Fibroblast of lung (primary cell): Measurements from ENCODE around the gene CFAP92. TPM values are rescaled to one million over a fixed set of nuclear protein-coding genes. Genes with fewer than 3 reads are reported as not detected.

ENCODE experiments used
- DNase-seq, 2 donors: peaks; one replicate each; pipeline versions ENCODE4 v3.0.0 to v3.0.0-alpha.2; 2010; ENCODE audit warnings: low read depth in 2 of 2
- H2AFZ ChIP-seq: 2 replicates; pipeline ENCODE4 v1.5.1; 2012; ENCODE audit warnings: low read length, control low read depth, inconsistent platforms
- H3K27ac ChIP-seq: 2 replicates; pipeline ENCODE4 v1.5.1; 2011; ENCODE audit warnings: low read length, control low read depth; ENCODE audit not compliant: insufficient read depth
- H3K27me3 ChIP-seq: 2 replicates; pipeline ENCODE4 v1.5.1; 2011; ENCODE audit warnings: mild to moderate bottlenecking, low read length; ENCODE audit not compliant: control insufficient read depth, insufficient read depth
- H3K36me3 ChIP-seq: 2 replicates; pipeline ENCODE4 v1.5.1; 2011; ENCODE audit warnings: low read length; ENCODE audit not compliant: control insufficient read depth, insufficient read depth
- H3K4me1 ChIP-seq: 2 replicates; pipeline ENCODE4 v1.5.1; 2011; ENCODE audit warnings: low read length; ENCODE audit not compliant: control insufficient read depth, insufficient read depth; ENCODE audit errors: extremely low read depth
- H3K4me2 ChIP-seq: 2 replicates; pipeline ENCODE4 v1.5.1; 2011; ENCODE audit warnings: low read length, control low read depth; ENCODE audit not compliant: insufficient read depth; ENCODE audit errors: extremely low read depth
- H3K4me3 ChIP-seq, 4 experiments: fragments of 200-600 bp in 1 of 4; sonication (generic) in 1 of 4; replicated peaks in 1 of 4; 2 replicates each; pipeline ENCODE4 v1.5.1; 2011 to 2016; ENCODE audit warnings: low read length in 4 of 4, low read depth in 3 of 4, mild to moderate bottlenecking in 3 of 4, control low read depth in 2 of 4, inconsistent platforms in 1 of 4, mixed read lengths in 1 of 4; ENCODE audit not compliant: insufficient read depth in 1 of 4; ENCODE audit errors: control extremely low read depth in 1 of 4
- H3K79me2 ChIP-seq: 2 replicates; pipeline ENCODE4 v1.5.1; 2012; ENCODE audit warnings: mild to moderate bottlenecking, low read length, inconsistent platforms; ENCODE audit not compliant: control insufficient read depth, insufficient read depth
- H3K9ac ChIP-seq: 2 replicates; pipeline ENCODE4 v1.5.1; 2011; ENCODE audit warnings: mild to moderate bottlenecking, low read length, control low read depth; ENCODE audit not compliant: insufficient read depth
- H3K9me3 ChIP-seq: 2 replicates; pipeline ENCODE4 v1.5.1; 2012; ENCODE audit warnings: low read depth, low read length; ENCODE audit not compliant: control insufficient read depth, insufficient read depth
- H4K20me1 ChIP-seq: 2 replicates; pipeline ENCODE4 v1.5.1; 2011; ENCODE audit warnings: low read length; ENCODE audit not compliant: control insufficient read depth, insufficient read depth; ENCODE audit errors: extremely low read depth
- EZH2 ChIP-seq: IDR thresholded peaks from 2 replicates; pipeline ENCODE4 v1.5.1; 2012; ENCODE audit warnings: low read length, control low read depth, mild to moderate bottlenecking; ENCODE audit errors: missing control alignments
- polyA plus RNA-seq, 2 donors: library from polyadenylated mRNA; depleted of rRNA in 1 of 2; stranded (reverse) in 1 of 2; unstranded in 1 of 2; fragments of >200 nt; gene quantifications; 2 replicates each; pipeline ENCODE4 v1.2.1, GENCODE V29; 2011 to 2012; ENCODE audit warnings: missing spikeins in 1 of 2
- total RNA-seq: library from RNA; depleted of rRNA; stranded (reverse); fragments of >200 nt; gene quantifications from 2 replicates; pipeline ENCODE4 v1.2.1, GENCODE V29; 2014
- TF ChIP-seq, protein P1 (sequence below), 2 donors: IDR thresholded peaks in 1 of 2; conservative IDR thresholded peaks in 1 of 2; 1 replicate in 1 of 2; 2 replicates in 1 of 2; pipeline ENCODE4 v1.5.1; 2011 to 2012; ENCODE audit warnings: low read length in 2 of 2, control low read depth in 1 of 2, inconsistent platforms in 1 of 2, low read depth in 1 of 2, mild to moderate bottlenecking in 1 of 2

CFAP92 gene
- total and polyA plus RNA-seq, 2 donors (not counting 1 experiment from before 2014, with no cell fraction given), result 0.07 TPM; not detected in 1

DNA sequence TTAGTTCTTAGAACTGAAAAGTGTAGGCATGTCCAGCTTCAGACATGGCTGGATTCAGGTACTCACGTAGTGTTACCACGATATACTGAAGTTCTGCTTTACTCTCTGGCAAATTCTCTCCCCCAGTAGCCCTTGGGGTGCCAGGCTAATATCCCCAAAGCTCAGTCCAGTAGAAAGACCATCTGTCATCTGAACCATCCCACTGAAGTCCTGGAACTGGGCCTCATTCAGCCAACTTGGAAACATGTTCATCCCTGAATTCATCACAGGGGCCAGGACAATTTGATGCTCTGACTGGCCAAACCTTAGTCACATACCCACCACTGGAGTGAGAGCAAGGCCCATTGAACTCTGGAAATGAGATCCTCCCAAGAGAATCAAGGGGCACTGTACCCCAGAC lies 15.4 kb upstream of the CFAP92 start:
- H4K20me1 ChIP-seq, result no peaks in the 10 kb centered on the region
- no peak overlapping the region for H3K4me2 ChIP-seq
- peaks cover 7% of the 10 kb centered on the region for H3K27me3 ChIP-seq
- H2AFZ ChIP-seq, result no peak overlapping the region
- no peak overlapping the region for H3K4me3 ChIP-seq
- H3K79me2 ChIP-seq, result no peaks in the 10 kb centered on the region
- DNase-seq, result no peak
- H3K4me1 ChIP-seq, result peaks cover 5% of the 10 kb centered on the region
- H3K27ac ChIP-seq, result no peak overlapping the region
- no peaks in the 10 kb centered on the region for H3K9me3 ChIP-seq
- TF ChIP-seq, protein P1, sequence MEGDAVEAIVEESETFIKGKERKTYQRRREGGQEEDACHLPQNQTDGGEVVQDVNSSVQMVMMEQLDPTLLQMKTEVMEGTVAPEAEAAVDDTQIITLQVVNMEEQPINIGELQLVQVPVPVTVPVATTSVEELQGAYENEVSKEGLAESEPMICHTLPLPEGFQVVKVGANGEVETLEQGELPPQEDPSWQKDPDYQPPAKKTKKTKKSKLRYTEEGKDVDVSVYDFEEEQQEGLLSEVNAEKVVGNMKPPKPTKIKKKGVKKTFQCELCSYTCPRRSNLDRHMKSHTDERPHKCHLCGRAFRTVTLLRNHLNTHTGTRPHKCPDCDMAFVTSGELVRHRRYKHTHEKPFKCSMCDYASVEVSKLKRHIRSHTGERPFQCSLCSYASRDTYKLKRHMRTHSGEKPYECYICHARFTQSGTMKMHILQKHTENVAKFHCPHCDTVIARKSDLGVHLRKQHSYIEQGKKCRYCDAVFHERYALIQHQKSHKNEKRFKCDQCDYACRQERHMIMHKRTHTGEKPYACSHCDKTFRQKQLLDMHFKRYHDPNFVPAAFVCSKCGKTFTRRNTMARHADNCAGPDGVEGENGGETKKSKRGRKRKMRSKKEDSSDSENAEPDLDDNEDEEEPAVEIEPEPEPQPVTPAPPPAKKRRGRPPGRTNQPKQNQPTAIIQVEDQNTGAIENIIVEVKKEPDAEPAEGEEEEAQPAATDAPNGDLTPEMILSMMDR (conservative IDR thresholded peaks at IDR 0.05 in 1 of 2, IDR thresholded peaks at IDR 0.05 in 1 of 2; ENCODE audit: low read depth in 1 of 2, low read length in 2 of 2), result no peak
- no peak for TF ChIP-seq EZH2
- no peaks in the 10 kb centered on the region for H3K36me3 ChIP-seq
- no peak overlapping the region for H3K9ac ChIP-seq

DNA sequence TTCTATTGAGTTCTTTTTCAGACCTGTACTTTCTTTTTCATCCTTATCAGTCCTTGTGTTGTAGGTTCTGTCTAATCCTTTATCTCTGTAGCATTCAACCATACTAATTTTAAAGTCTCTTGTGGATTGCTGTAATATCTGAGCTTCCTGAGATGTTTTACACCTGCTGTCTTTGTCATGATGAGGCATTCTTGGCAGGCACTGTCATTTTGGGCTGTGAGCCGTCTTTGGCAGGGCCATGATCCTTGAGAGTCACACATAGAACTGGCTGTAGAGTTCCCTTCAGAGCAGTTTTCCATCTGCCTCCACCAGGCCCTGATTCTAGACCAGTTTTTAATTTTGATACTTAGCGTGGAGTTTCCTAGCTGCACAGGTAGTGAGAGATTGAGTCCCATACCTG lies 13.9 kb upstream of the CFAP92 start:
- no peaks in the 10 kb centered on the region for H3K9me3 ChIP-seq
- peaks cover 5% of the 10 kb centered on the region for H3K4me1 ChIP-seq
- no peaks in the 10 kb centered on the region for H4K20me1 ChIP-seq
- H3K36me3 ChIP-seq, result no peaks in the 10 kb centered on the region
- no peak overlapping the region for H3K27ac ChIP-seq
- no peak overlapping the region for H2AFZ ChIP-seq
- H3K27me3 ChIP-seq, result peaks cover 18% of the 10 kb centered on the region
- TF ChIP-seq, protein P1 (conservative IDR thresholded peaks at IDR 0.05 in 1 of 2, IDR thresholded peaks at IDR 0.05 in 1 of 2; ENCODE audit: low read depth in 1 of 2, low read length in 2 of 2), result no peak
- TF ChIP-seq EZH2, result no peak
- H3K4me2 ChIP-seq, result no peak overlapping the region
- H3K79me2 ChIP-seq, result no peaks in the 10 kb centered on the region
- no peak overlapping the region for H3K4me3 ChIP-seq
- no peak for DNase-seq
- no peak overlapping the region for H3K9ac ChIP-seq

DNA sequence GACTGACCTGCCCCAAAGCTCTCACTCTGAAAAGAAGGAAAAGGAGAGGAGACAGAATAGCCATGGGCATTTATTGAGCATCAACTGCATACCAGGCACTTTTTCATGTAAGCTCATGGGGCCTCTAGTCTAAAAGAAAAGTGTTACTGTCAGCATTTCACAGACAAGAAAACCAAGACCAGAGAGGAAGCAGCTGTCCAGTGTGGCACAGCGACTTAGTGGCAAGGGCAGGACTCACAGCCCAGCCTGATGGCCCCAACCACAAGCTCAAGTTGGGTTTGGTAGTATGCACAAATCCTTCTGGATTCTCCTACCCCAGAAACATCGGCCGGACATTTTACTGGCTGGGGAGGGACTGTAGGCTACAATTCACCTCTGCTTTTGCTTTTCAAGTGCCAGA lies 13.0 kb upstream of the CFAP92 start:
- H3K79me2 ChIP-seq, result no peaks in the 10 kb centered on the region
- no peak overlapping the region for H3K4me3 ChIP-seq
- peaks cover 5% of the 10 kb centered on the region for H3K4me1 ChIP-seq
- H3K27me3 ChIP-seq, result peaks cover 28% of the 10 kb centered on the region
- no peak overlapping the region for H2AFZ ChIP-seq
- H3K9me3 ChIP-seq, result no peaks in the 10 kb centered on the region
- H3K4me2 ChIP-seq, result no peak overlapping the region
- TF ChIP-seq, protein P1 (conservative IDR thresholded peaks at IDR 0.05 in 1 of 2, IDR thresholded peaks at IDR 0.05 in 1 of 2; ENCODE audit: low read depth in 1 of 2, low read length in 2 of 2), result no peak
- TF ChIP-seq EZH2, result no peak
- H3K36me3 ChIP-seq, result no peaks in the 10 kb centered on the region
- no peak overlapping the region for H3K9ac ChIP-seq
- H3K27ac ChIP-seq, result no peak overlapping the region
- no peak for DNase-seq
- no peaks in the 10 kb centered on the region for H4K20me1 ChIP-seq
